ENCODE measurements around the gene NPFF. TPM values are rescaled to one million over a fixed set of nuclear protein-coding genes. Genes with fewer than 3 reads are reported as not detected.
"Not testable (repeated sequence)": the region's sequence is repeated elsewhere in the genome, so short reads cannot be mapped to it uniquely, and the experiment has no call there.

Gene NPFF
- polyA plus RNA-seq, 2 donors: 0.12 TPM; not detected in 1

- peaks cover 8 to 23% of the 10 kb centered on the region in 2 donors for H3K36me3 ChIP-seq (ENCODE audit: control insufficient read depth in 2 of 2, insufficient read depth in 2 of 2, low read length in 1 of 2)
- H3K27ac ChIP-seq (ENCODE audit: low read depth in 2 of 2, low read length in 1 of 2); H3K4me3 ChIP-seq (ENCODE audit: low read depth in 1 of 2, low read length in 2 of 2); H3K9me3 ChIP-seq (ENCODE audit: control insufficient read depth in 2 of 2, insufficient read depth in 1 of 2, low read depth in 1 of 2, low read length in 1 of 2); H3K27me3 ChIP-seq (ENCODE audit: control insufficient read depth in 1 of 2, insufficient read depth in 2 of 2, low read length in 2 of 2): not testable (repeated sequence)
- peaks cover 7 to 14% of the 10 kb centered on the region in 2 donors for H3K4me1 ChIP-seq (ENCODE audit: control insufficient read depth in 2 of 2, insufficient read depth in 2 of 2, low read length in 1 of 2)
- WGBS, 2 donors: 49 to 61% methylated on average over 6 of the region's 6 CpGs
Measured at GRCh38 chr12:53481458-53481857, 25.8 kb downstream of the NPFF start.

GRCh38 chr12:53480491-53481442 is 26.5 kb downstream of the NPFF start:
- Histone ChIP-seq H3K4me1 (ENCODE audit: control insufficient read depth in 2 of 2, insufficient read depth in 2 of 2, low read length in 1 of 2) (peaks cover 7 to 13% of the 10 kb centered on the region in 2 donors), H3K27me3 (ENCODE audit: control insufficient read depth in 1 of 2, insufficient read depth in 2 of 2, low read length in 2 of 2) (no peaks in the 10 kb centered on the region), H3K4me3 (ENCODE audit: low read depth in 1 of 2, low read length in 2 of 2) (no peak overlapping the region), H3K27ac (ENCODE audit: low read depth in 2 of 2, low read length in 1 of 2) (peak overlapping the region; percentile 26 to 43), H3K36me3 (ENCODE audit: control insufficient read depth in 2 of 2, insufficient read depth in 2 of 2, low read length in 1 of 2) (peaks cover 5 to 19% of the 10 kb centered on the region in 2 donors), H3K9me3 (ENCODE audit: control insufficient read depth in 2 of 2, insufficient read depth in 1 of 2, low read depth in 1 of 2, low read length in 1 of 2) (no peaks in the 10 kb centered on the region)
- WGBS, 2 donors: 65 to 72% methylated on average over 12 of the region's 12 CpGs

GRCh38 chr12:53479331-53479730 is 28.0 kb downstream of the NPFF start:
- no peaks in the 10 kb centered on the region for H3K9me3 ChIP-seq (ENCODE audit: control insufficient read depth in 2 of 2, insufficient read depth in 1 of 2, low read depth in 1 of 2, low read length in 1 of 2)
- peaks cover 7 to 13% of the 10 kb centered on the region in 2 donors for H3K4me1 ChIP-seq (ENCODE audit: control insufficient read depth in 2 of 2, insufficient read depth in 2 of 2, low read length in 1 of 2)
- WGBS, 2 donors: 77 to 81% methylated on average over 5 of the region's 5 CpGs
- H3K27ac ChIP-seq (ENCODE audit: low read depth in 2 of 2, low read length in 1 of 2): no peak overlapping the region
- H3K4me3 ChIP-seq (ENCODE audit: low read depth in 1 of 2, low read length in 2 of 2): no peak overlapping the region
- H3K27me3 ChIP-seq (ENCODE audit: control insufficient read depth in 1 of 2, insufficient read depth in 2 of 2, low read length in 2 of 2): no peaks in the 10 kb centered on the region
- peaks cover 15 to 21% of the 10 kb centered on the region in 2 donors for H3K36me3 ChIP-seq (ENCODE audit: control insufficient read depth in 2 of 2, insufficient read depth in 2 of 2, low read length in 1 of 2)

- WGBS, 2 donors: 29 to 44% methylated on average over 1 of the region's 1 CpG
- H3K27me3 ChIP-seq (ENCODE audit: control insufficient read depth in 1 of 2, insufficient read depth in 2 of 2, low read length in 2 of 2): no peaks in the 10 kb centered on the region
- H3K4me3 ChIP-seq (ENCODE audit: low read depth in 1 of 2, low read length in 2 of 2): no peak overlapping the region
- peaks cover 15 to 21% of the 10 kb centered on the region in 2 donors for H3K36me3 ChIP-seq (ENCODE audit: control insufficient read depth in 2 of 2, insufficient read depth in 2 of 2, low read length in 1 of 2)
- no peaks in the 10 kb centered on the region for H3K9me3 ChIP-seq (ENCODE audit: control insufficient read depth in 2 of 2, insufficient read depth in 1 of 2, low read depth in 1 of 2, low read length in 1 of 2)
- H3K27ac ChIP-seq (ENCODE audit: low read depth in 2 of 2, low read length in 1 of 2): no peak overlapping the region
- peaks cover 7 to 10% of the 10 kb centered on the region in 2 donors for H3K4me1 ChIP-seq (ENCODE audit: control insufficient read depth in 2 of 2, insufficient read depth in 2 of 2, low read length in 1 of 2)
Measured at GRCh38 chr12:53478865-53479264, 28.4 kb downstream of the NPFF start.

- Histone ChIP-seq H3K27ac (ENCODE audit: low read depth in 2 of 2, low read length in 1 of 2) (no peak overlapping the region), H3K9me3 (ENCODE audit: control insufficient read depth in 2 of 2, insufficient read depth in 1 of 2, low read depth in 1 of 2, low read length in 1 of 2) (no peaks in the 10 kb centered on the region), H3K36me3 (ENCODE audit: control insufficient read depth in 2 of 2, insufficient read depth in 2 of 2, low read length in 1 of 2) (peaks cover 20 to 26% of the 10 kb centered on the region in 2 donors), H3K4me1 (ENCODE audit: control insufficient read depth in 2 of 2, insufficient read depth in 2 of 2, low read length in 1 of 2) (peaks cover 0 to 2% of the 10 kb centered on the region in 2 donors), H3K27me3 (ENCODE audit: control insufficient read depth in 1 of 2, insufficient read depth in 2 of 2, low read length in 2 of 2) (no peaks in the 10 kb centered on the region), H3K4me3 (ENCODE audit: low read depth in 1 of 2, low read length in 2 of 2) (no peak overlapping the region)
- 63% methylated on average over 2 of the region's 2 CpGs for WGBS, 2 donors
Measured at GRCh38 chr12:53476769-53477209, 30.5 kb downstream of the NPFF start.

- H3K27ac ChIP-seq (ENCODE audit: low read depth in 2 of 2, low read length in 1 of 2): peak overlapping the region in 1 of 2 donors; percentile 41
- no peaks in the 10 kb centered on the region for H3K4me1 ChIP-seq (ENCODE audit: control insufficient read depth in 2 of 2, insufficient read depth in 2 of 2, low read length in 1 of 2)
- H3K27me3 ChIP-seq (ENCODE audit: control insufficient read depth in 1 of 2, insufficient read depth in 2 of 2, low read length in 2 of 2): no peaks in the 10 kb centered on the region
- WGBS, 2 donors: 71 to 75% methylated on average over 13 of the region's 13 CpGs
- H3K9me3 ChIP-seq (ENCODE audit: control insufficient read depth in 2 of 2, insufficient read depth in 1 of 2, low read depth in 1 of 2, low read length in 1 of 2): no peaks in the 10 kb centered on the region
- H3K4me3 ChIP-seq (ENCODE audit: low read depth in 1 of 2, low read length in 2 of 2): no peak overlapping the region
- peaks cover 24 to 29% of the 10 kb centered on the region in 2 donors for H3K36me3 ChIP-seq (ENCODE audit: control insufficient read depth in 2 of 2, insufficient read depth in 2 of 2, low read length in 1 of 2)
Measured at GRCh38 chr12:53474819-53475218, 32.5 kb downstream of the NPFF start.

- H3K4me1 ChIP-seq (ENCODE audit: control insufficient read depth in 2 of 2, insufficient read depth in 2 of 2, low read length in 1 of 2): no peaks in the 10 kb centered on the region
- H3K27me3 ChIP-seq (ENCODE audit: control insufficient read depth in 1 of 2, insufficient read depth in 2 of 2, low read length in 2 of 2): no peaks in the 10 kb centered on the region
- peaks cover 23 to 27% of the 10 kb centered on the region in 2 donors for H3K36me3 ChIP-seq (ENCODE audit: control insufficient read depth in 2 of 2, insufficient read depth in 2 of 2, low read length in 1 of 2)
- 68 to 69% methylated on average over 2 of the region's 2 CpGs for WGBS, 2 donors
- H3K27ac ChIP-seq (ENCODE audit: low read depth in 2 of 2, low read length in 1 of 2): no peak overlapping the region
- H3K9me3 ChIP-seq (ENCODE audit: control insufficient read depth in 2 of 2, insufficient read depth in 1 of 2, low read depth in 1 of 2, low read length in 1 of 2): no peaks in the 10 kb centered on the region
- H3K4me3 ChIP-seq (ENCODE audit: low read depth in 1 of 2, low read length in 2 of 2): no peak overlapping the region
Measured at GRCh38 chr12:53474077-53474476, 33.2 kb downstream of the NPFF start.

- Histone ChIP-seq H3K4me1 (ENCODE audit: control insufficient read depth in 2 of 2, insufficient read depth in 2 of 2, low read length in 1 of 2) (no peaks in the 10 kb centered on the region), H3K4me3 (ENCODE audit: low read depth in 1 of 2, low read length in 2 of 2) (no peak overlapping the region), H3K9me3 (ENCODE audit: control insufficient read depth in 2 of 2, insufficient read depth in 1 of 2, low read depth in 1 of 2, low read length in 1 of 2) (no peaks in the 10 kb centered on the region), H3K36me3 (ENCODE audit: control insufficient read depth in 2 of 2, insufficient read depth in 2 of 2, low read length in 1 of 2) (peaks cover 31 to 34% of the 10 kb centered on the region in 2 donors), H3K27me3 (ENCODE audit: control insufficient read depth in 1 of 2, insufficient read depth in 2 of 2, low read length in 2 of 2) (no peaks in the 10 kb centered on the region), H3K27ac (ENCODE audit: low read depth in 2 of 2, low read length in 1 of 2) (no peak overlapping the region)
- 86 to 89% methylated on average over 1 of the region's 1 CpG for WGBS, 2 donors
Measured at GRCh38 chr12:53472056-53472582, 35.2 kb downstream of the NPFF start.

GRCh38 chr12:53468282-53468681 is 39.0 kb downstream of the NPFF start:
- WGBS, 2 donors: 80 to 85% methylated on average over 1 of the region's 1 CpG
- no peaks in the 10 kb centered on the region for H3K9me3 ChIP-seq (ENCODE audit: control insufficient read depth in 2 of 2, insufficient read depth in 1 of 2, low read depth in 1 of 2, low read length in 1 of 2)
- no peak overlapping the region for H3K27ac ChIP-seq (ENCODE audit: low read depth in 2 of 2, low read length in 1 of 2)
- no peaks in the 10 kb centered on the region for H3K27me3 ChIP-seq (ENCODE audit: control insufficient read depth in 1 of 2, insufficient read depth in 2 of 2, low read length in 2 of 2)
- peaks cover 28 to 39% of the 10 kb centered on the region in 2 donors for H3K36me3 ChIP-seq (ENCODE audit: control insufficient read depth in 2 of 2, insufficient read depth in 2 of 2, low read length in 1 of 2)
- H3K4me3 ChIP-seq (ENCODE audit: low read depth in 1 of 2, low read length in 2 of 2): no peak overlapping the region
- H3K4me1 ChIP-seq (ENCODE audit: control insufficient read depth in 2 of 2, insufficient read depth in 2 of 2, low read length in 1 of 2): no peaks in the 10 kb centered on the region
